Activated naive CD4-positive, alpha-beta T cell treated with anti-CD3 and anti-CD28 coated beads for 36 hours (primary cell): Measurements from ENCODE around the gene BRDT. TPM values are rescaled to one million over a fixed set of nuclear protein-coding genes. Genes with fewer than 3 reads are reported as not detected.
A peak's percentile ranks its signal among the peaks of the same experiment; 100 is the strongest.

ENCODE experiments used
- CTCF ChIA-PET: fragments of 350-600 bp; sonication (Branson Sonifier 250); formaldehyde crosslinking; loops from one replicate; lab custom pipeline; 2021; ENCODE audit warnings: antibody characterized with exemption; lab: Charles Lee
- DNase-seq: peaks from one replicate; pipeline ENCODE4 v3.0.0-alpha.2; 2020
- H3K27ac Mint-ChIP-seq: one replicate; pipeline ENCODE4 v1.8.0; 2021; ENCODE audit warnings: mild to moderate bottlenecking, mixed read lengths
- H3K27me3 Mint-ChIP-seq: one replicate; pipeline ENCODE4 v1.8.0; 2021; ENCODE audit warnings: low read depth, mixed read lengths
- H3K36me3 Mint-ChIP-seq: one replicate; pipeline ENCODE4 v1.8.0; 2021; ENCODE audit warnings: low read depth, mixed read lengths
- H3K4me1 Mint-ChIP-seq: one replicate; pipeline ENCODE4 v1.8.0; 2021; ENCODE audit warnings: low read depth, mixed read lengths
- H3K4me3 Mint-ChIP-seq: one replicate; pipeline ENCODE4 v1.8.0; 2021; ENCODE audit warnings: mild to moderate bottlenecking, moderate library complexity, mixed read lengths
- H3K9me3 Mint-ChIP-seq: one replicate; pipeline ENCODE4 v1.8.0; 2021; ENCODE audit warnings: mixed read lengths
- intact Hi-C: fragments of 100-400 bp; cut with micrococcal nuclease; formaldehyde crosslinking; loops from one replicate; pipeline ENCODE4 v1.15.1; 2023
- total RNA-seq, 2 experiments: library from RNA; stranded (reverse); gene quantifications; one replicate each; pipeline ENCODE4 v1.2.3, GENCODE V29; 2021

The BRDT gene
- not detected for total RNA-seq

GRCh38 chr1:91949356-91949699 lies at the start of gene BRDT:
BRDT (plus strand) TSS chr1:91949401; CDS start chr1:91962755, 13,354 bp downstream.
- no peak for DNase-seq
- Mint-ChIP-seq H3K27me3 (no peaks in the 10 kb centered on the region), H3K4me1 (peaks cover 13% of the 10 kb centered on the region), H3K27ac (no peak within 1 kb of the TSS), H3K4me3 (peak within 1 kb of the TSS; percentile 25), H3K9me3 (no peaks in the 10 kb centered on the region), H3K36me3 (no peaks in the 10 kb centered on the region)
- intact Hi-C loops, result no loop called here
- CTCF ChIA-PET, result no interaction called here

GRCh38 chr1:91900562-91900961 lies 48.6 kb upstream of the BRDT start:
- DNase-seq, result no peak
- intact Hi-C loops, result no loop called here
- H3K9me3 Mint-ChIP-seq, result no peaks in the 10 kb centered on the region
- CTCF ChIA-PET, result interaction anchor here (1.1 kb wide), 1 partner anchor 14 kb away, joined by 3 read pairs; the partner anchor contains the start of gene TGFBR3
- H3K4me3 Mint-ChIP-seq, result no peak overlapping the region
- H3K36me3 Mint-ChIP-seq, result no peaks in the 10 kb centered on the region
- no peak overlapping the region for H3K27ac Mint-ChIP-seq
- peaks cover 4% of the 10 kb centered on the region for H3K4me1 Mint-ChIP-seq
- no peaks in the 10 kb centered on the region for H3K27me3 Mint-ChIP-seq

- no peak overlapping the region for H3K27ac Mint-ChIP-seq
- H3K27me3 Mint-ChIP-seq, result no peaks in the 10 kb centered on the region
- no peaks in the 10 kb centered on the region for H3K4me1 Mint-ChIP-seq
- intact Hi-C loops, result no loop called here
- DNase-seq, result no peak
- H3K36me3 Mint-ChIP-seq, result no peaks in the 10 kb centered on the region
- CTCF ChIA-PET, result interaction anchor here (0.6 to 0.9 kb wide), 2 partner anchors 212 to 332 kb away, joined by 3 to 8 read pairs; no protein-coding TSS in a partner anchor
- H3K9me3 Mint-ChIP-seq, result no peaks in the 10 kb centered on the region
- no peak overlapping the region for H3K4me3 Mint-ChIP-seq
Measured at GRCh38 chr1:91901231-91901630, 48.0 kb upstream of the BRDT start.

GRCh38 chr1:91912266-91912665 lies 36.9 kb upstream of the BRDT start:
- H3K9me3 Mint-ChIP-seq, result no peaks in the 10 kb centered on the region
- H3K4me3 Mint-ChIP-seq, result no peak overlapping the region
- no peaks in the 10 kb centered on the region for H3K27me3 Mint-ChIP-seq
- intact Hi-C loops, result no loop called here
- CTCF ChIA-PET, result interaction anchor here (0.6 to 0.7 kb wide), 2 partner anchors 165 to 351 kb away, joined by 3 read pairs; no protein-coding TSS in a partner anchor
- no peaks in the 10 kb centered on the region for H3K36me3 Mint-ChIP-seq
- H3K4me1 Mint-ChIP-seq, result peaks cover 5% of the 10 kb centered on the region
- no peak overlapping the region for H3K27ac Mint-ChIP-seq
- no peak for DNase-seq

GRCh38 chr1:91913018-91913417 lies 36.2 kb upstream of the BRDT start:
- no peak overlapping the region for H3K4me3 Mint-ChIP-seq
- CTCF ChIA-PET, result no interaction called here
- no peaks in the 10 kb centered on the region for H3K27me3 Mint-ChIP-seq
- no peaks in the 10 kb centered on the region for H3K9me3 Mint-ChIP-seq
- H3K36me3 Mint-ChIP-seq, result no peaks in the 10 kb centered on the region
- no peak for DNase-seq
- peaks cover 5% of the 10 kb centered on the region for H3K4me1 Mint-ChIP-seq
- H3K27ac Mint-ChIP-seq, result no peak overlapping the region
- intact Hi-C loops, result no loop called here

- Mint-ChIP-seq H3K4me3 (no peak overlapping the region), H3K27ac (no peak overlapping the region), H3K27me3 (no peaks in the 10 kb centered on the region), H3K9me3 (no peaks in the 10 kb centered on the region), H3K36me3 (no peaks in the 10 kb centered on the region), H3K4me1 (peaks cover 5% of the 10 kb centered on the region)
- CTCF ChIA-PET, result interaction anchor here (1.2 kb wide), 1 partner anchor 10 kb away, joined by 6 read pairs; no protein-coding TSS in a partner anchor
- DNase-seq, result no peak
- intact Hi-C loops, result no loop called here
Measured at GRCh38 chr1:91916046-91916445, 33.2 kb upstream of the BRDT start.

GRCh38 chr1:91916811-91917460 lies 32.3 kb upstream of the BRDT start:
- H3K27me3 Mint-ChIP-seq, result no peaks in the 10 kb centered on the region

GRCh38 chr1:91919962-91920361 lies 29.2 kb upstream of the BRDT start:
- Mint-ChIP-seq H3K27me3 (no peaks in the 10 kb centered on the region), H3K27ac (no peak overlapping the region), H3K9me3 (no peaks in the 10 kb centered on the region), H3K36me3 (no peaks in the 10 kb centered on the region), H3K4me1 (peaks cover 5% of the 10 kb centered on the region), H3K4me3 (no peak overlapping the region)
- intact Hi-C loops, result no loop called here
- DNase-seq, result no peak
- CTCF ChIA-PET, result no interaction called here

More at GRCh38 chr1:91916811-91917460, 32.3 kb upstream of the BRDT start:
- DNase-seq, result no peak
- Mint-ChIP-seq H3K4me1 (peaks cover 5% of the 10 kb centered on the region), H3K9me3 (no peaks in the 10 kb centered on the region), H3K27ac (no peak overlapping the region), H3K4me3 (no peak overlapping the region), H3K36me3 (no peaks in the 10 kb centered on the region)
- CTCF ChIA-PET, result no interaction called here
- intact Hi-C loops, result no loop called here

- DNase-seq, result no peak
- H3K4me1 Mint-ChIP-seq, result peaks cover 5% of the 10 kb centered on the region
- intact Hi-C loops, result no loop called here
- CTCF ChIA-PET, result interaction anchor here (0.6 kb wide), 1 partner anchor 138 kb away, joined by 4 read pairs; no protein-coding TSS in a partner anchor
- no peak overlapping the region for H3K4me3 Mint-ChIP-seq
- no peak overlapping the region for H3K27ac Mint-ChIP-seq
- no peaks in the 10 kb centered on the region for H3K27me3 Mint-ChIP-seq
- H3K9me3 Mint-ChIP-seq, result no peaks in the 10 kb centered on the region
- H3K36me3 Mint-ChIP-seq, result no peaks in the 10 kb centered on the region
Measured at GRCh38 chr1:91924146-91924545, 25.1 kb upstream of the BRDT start.

GRCh38 chr1:91925644-91926435 lies 23.4 kb upstream of the BRDT start:
- H3K27me3 Mint-ChIP-seq, result no peaks in the 10 kb centered on the region
- H3K9me3 Mint-ChIP-seq, result no peaks in the 10 kb centered on the region
- H3K4me1 Mint-ChIP-seq, result peaks cover 5% of the 10 kb centered on the region
- no peak overlapping the region for H3K27ac Mint-ChIP-seq
- no peaks in the 10 kb centered on the region for H3K36me3 Mint-ChIP-seq
- intact Hi-C loops, result loop anchor here (2.0 to 5.0 kb wide), 5 partner anchors 39 to 759 kb away; partner anchors contain the start of gene TGFBR3
- CTCF ChIA-PET, result interaction anchor here (0.5 to 3.1 kb wide), 11 partner anchors 10 to 643 kb away, joined by 3 to 24 read pairs (median 3); partner anchors contain the start of gene TGFBR3
- H3K4me3 Mint-ChIP-seq, result no peak overlapping the region
- no peak for DNase-seq

- Mint-ChIP-seq H3K36me3 (no peaks in the 10 kb centered on the region), H3K27me3 (no peaks in the 10 kb centered on the region), H3K4me3 (no peak overlapping the region), H3K4me1 (peaks cover 5% of the 10 kb centered on the region), H3K9me3 (no peaks in the 10 kb centered on the region), H3K27ac (peak overlapping the region; percentile 44)
- CTCF ChIA-PET, result interaction anchor here (0.6 to 3.1 kb wide), 11 partner anchors 11 to 762 kb away, joined by 3 to 24 read pairs (median 3); no protein-coding TSS in a partner anchor
- DNase-seq, result no peak
- intact Hi-C loops, result loop anchor here (5.0 kb wide), 2 partner anchors 121 to 761 kb away; no protein-coding TSS in a partner anchor
Measured at GRCh38 chr1:91928026-91928425, 21.2 kb upstream of the BRDT start.

- CTCF ChIA-PET, result interaction anchor here (0.6 to 2.0 kb wide), 9 partner anchors 9 to 646 kb away, joined by 3 to 13 read pairs (median 3); no protein-coding TSS in a partner anchor
- intact Hi-C loops, result loop anchor here (5.0 kb wide), 2 partner anchors 122 to 762 kb away; no protein-coding TSS in a partner anchor
- Mint-ChIP-seq H3K4me1 (peaks cover 1% of the 10 kb centered on the region), H3K9me3 (no peaks in the 10 kb centered on the region), H3K27ac (no peak overlapping the region), H3K36me3 (no peaks in the 10 kb centered on the region), H3K4me3 (no peak overlapping the region), H3K27me3 (no peaks in the 10 kb centered on the region)
- no peak for DNase-seq
Measured at GRCh38 chr1:91929250-91929649, 20.0 kb upstream of the BRDT start.
